ENCODE measurements around the gene PLAA. TPM values are rescaled to one million over a fixed set of nuclear protein-coding genes. Genes with fewer than 3 reads are reported as not detected.
"Not testable (repeated sequence)": the region's sequence is repeated elsewhere in the genome, so short reads cannot be mapped to it uniquely, and the experiment has no call there.

The PLAA gene
- total RNA-seq, 1 donor from 2014 or later, result 36.6 TPM

GRCh38 chr9:26937816-26938371, 9.1 kb downstream of the PLAA start:
- intact Hi-C loops (cut with micrococcal nuclease), result no loop called here

GRCh38 chr9:26935847-26936246, 11.2 kb downstream of the PLAA start:
- intact Hi-C loops (cut with micrococcal nuclease), result no loop called here

- intact Hi-C loops (cut with micrococcal nuclease), result no loop called here
These were observed 18.0 kb downstream of the PLAA start for GRCh38 chr9:26928902-26929495.

GRCh38 chr9:26925609-26926008, 21.4 kb downstream of the PLAA start:
- intact Hi-C loops (cut with micrococcal nuclease), result loop anchor here (2.0 kb wide), 1 partner anchor 15 kb away; no protein-coding TSS in a partner anchor

GRCh38 chr9:26919698-26920097, 27.3 kb downstream of the PLAA start:
- intact Hi-C loops (cut with micrococcal nuclease), result no loop called here

GRCh38 chr9:26913138-26913668, 33.8 kb downstream of the PLAA start:
- intact Hi-C loops (cut with micrococcal nuclease), result no loop called here

- intact Hi-C loops (cut with micrococcal nuclease), result no loop called here
These were observed 42.4 kb downstream of the PLAA start for GRCh38 chr9:26904671-26905070.

GRCh38 chr9:26904070-26904469, 43.0 kb downstream of the PLAA start:
- intact Hi-C loops (cut with micrococcal nuclease), result no loop called here

- intact Hi-C loops (cut with micrococcal nuclease), result no loop called here
These were observed 53.9 kb downstream of the PLAA start for GRCh38 chr9:26893030-26893676.

- intact Hi-C loops (cut with micrococcal nuclease), result loop anchor here (1.0 kb wide), 4 partner anchors 9 to 681 kb away; partner anchors contain the start of genes C9orf72, IFT74 and PLAA
These were observed 54.6 kb downstream of the PLAA start, which contains the start of gene CAAP1 for GRCh38 chr9:26892251-26893029. TSS of gene CAAP1 (minus strand) at chr9:26892802. CDS start at chr9:26892715, 87 bp downstream.

- intact Hi-C loops (cut with micrococcal nuclease), result loop anchor here (1.0 kb wide), 4 partner anchors 8 to 682 kb away; partner anchors contain the start of genes C9orf72, IFT74 and PLAA
These were observed 55.3 kb downstream of the PLAA start for GRCh38 chr9:26891726-26892125.

GRCh38 chr9:26888271-26888670, 58.8 kb downstream of the PLAA start:
- intact Hi-C loops (cut with micrococcal nuclease), result no loop called here

GRCh38 chr9:26882154-26882553, 64.9 kb downstream of the PLAA start:
- intact Hi-C loops (cut with micrococcal nuclease), result no loop called here

- intact Hi-C loops (cut with micrococcal nuclease), result no loop called here
These were observed 66.8 kb downstream of the PLAA start for GRCh38 chr9:26880262-26880661.

- intact Hi-C loops (cut with micrococcal nuclease), result not testable (repeated sequence)
These were observed 71.9 kb downstream of the PLAA start for GRCh38 chr9:26875155-26875554.

- intact Hi-C loops (cut with micrococcal nuclease), result no loop called here
These were observed 76.8 kb downstream of the PLAA start for GRCh38 chr9:26870292-26870691.

- intact Hi-C loops (cut with micrococcal nuclease), result loop anchor here (10.0 kb wide), 1 partner anchor 412 kb away; no protein-coding TSS in a partner anchor
These were observed 84.0 kb downstream of the PLAA start for GRCh38 chr9:26863074-26863473.

GRCh38 chr9:26856413-26857032, 90.5 kb downstream of the PLAA start:
- intact Hi-C loops (cut with micrococcal nuclease), result loop anchor here (2.0 kb wide), 1 partner anchor 112 kb away; no protein-coding TSS in a partner anchor
